ENCODE results near the gene MRM3.
"Not testable (repeated sequence)": the region's sequence is repeated elsewhere in the genome, so short reads cannot be mapped to it uniquely, and the experiment has no call there.

The MRM3 gene

GRCh38 chr17:797236-797840 is 15.2 kb downstream of the MRM3 start:
- no peak for DNase-seq

GRCh38 chr17:798246-798645 is 16.1 kb downstream of the MRM3 start:
- DNase-seq, result peak; percentile 51

GRCh38 chr17:799261-799660 is 17.1 kb downstream of the MRM3 start:
- DNase-seq, result no peak

GRCh38 chr17:800446-801242 is 18.5 kb downstream of the MRM3 start:
- DNase-seq, result no peak

- DNase-seq, result no peak
These were observed 19.5 kb downstream of the MRM3 start for GRCh38 chr17:801660-802059.

- DNase-seq, result no peak
These were observed 20.3 kb downstream of the MRM3 start for GRCh38 chr17:802481-802880.

GRCh38 chr17:802901-803881 is 21.0 kb downstream of the MRM3 start:
- DNase-seq, result no peak

GRCh38 chr17:804541-805435 is 22.6 kb downstream of the MRM3 start:
- DNase-seq, result peak; percentile 32

- not testable (repeated sequence) for DNase-seq
These were observed 23.7 kb downstream of the MRM3 start for GRCh38 chr17:805886-806285.

- no peak for DNase-seq
These were observed 24.2 kb downstream of the MRM3 start for GRCh38 chr17:806346-806745.

- DNase-seq, result no peak
These were observed 24.8 kb downstream of the MRM3 start for GRCh38 chr17:806781-807522.

GRCh38 chr17:807523-808294 is 25.6 kb downstream of the MRM3 start:
- no peak for DNase-seq

GRCh38 chr17:811051-811784 is 29.1 kb downstream of the MRM3 start:
- no peak for DNase-seq

- no peak for DNase-seq
These were observed 30.6 kb downstream of the MRM3 start for GRCh38 chr17:812638-813204.

GRCh38 chr17:814371-814770 is 32.2 kb downstream of the MRM3 start:
- no peak for DNase-seq

- DNase-seq, result no peak
These were observed 37.1 kb downstream of the MRM3 start for GRCh38 chr17:819251-819650.

- DNase-seq, result no peak
These were observed 41.3 kb downstream of the MRM3 start for GRCh38 chr17:823501-823902.

GRCh38 chr17:824378-824777 is 42.2 kb downstream of the MRM3 start:
- no peak for DNase-seq

GRCh38 chr17:825216-825615 is 43.1 kb downstream of the MRM3 start:
- DNase-seq, result no peak

- no peak for DNase-seq
These were observed 44.6 kb downstream of the MRM3 start for GRCh38 chr17:826778-827177.
